GM21447 (cell line): ENCODE measurements around the gene IGFL3.
"Not testable (repeated sequence)": the region's sequence is repeated elsewhere in the genome, so short reads cannot be mapped to it uniquely, and the experiment has no call there.

Experiments used
- ATAC-seq: cut with Tn5 transposase; IDR thresholded peaks from one replicate; pipeline ENCODE4 v1.9.1; 2021; ENCODE audit not compliant: unreplicated experiment

Gene IGFL3

GRCh38 chr19:46126086-46126580, 1.6 kb upstream of the IGFL3 start:
- no peak for ATAC-seq

GRCh38 chr19:46125447-46125846, 959 bp upstream of the IGFL3 start:
- no peak for ATAC-seq

DNA sequence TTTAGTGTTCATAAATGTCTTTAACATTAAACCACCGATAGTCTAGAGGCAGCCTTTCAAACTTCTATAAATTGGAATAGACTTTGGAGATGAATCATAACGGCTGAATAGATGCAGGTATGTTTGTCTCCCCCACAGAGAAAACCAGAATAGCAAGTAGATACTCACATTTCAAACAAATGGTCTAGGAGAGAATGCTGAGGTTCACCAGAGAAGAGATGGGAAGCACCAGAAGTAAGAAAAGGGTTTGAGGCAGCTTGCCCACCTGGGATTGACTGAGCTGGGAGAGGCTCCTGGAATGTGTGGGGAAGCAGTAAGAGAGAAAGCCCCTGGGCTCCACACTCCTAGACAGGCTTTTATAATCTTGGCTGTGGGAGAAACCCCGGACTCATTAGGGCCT, 6.4 kb downstream of the IGFL3 start:
- ATAC-seq, result no peak

DNA sequence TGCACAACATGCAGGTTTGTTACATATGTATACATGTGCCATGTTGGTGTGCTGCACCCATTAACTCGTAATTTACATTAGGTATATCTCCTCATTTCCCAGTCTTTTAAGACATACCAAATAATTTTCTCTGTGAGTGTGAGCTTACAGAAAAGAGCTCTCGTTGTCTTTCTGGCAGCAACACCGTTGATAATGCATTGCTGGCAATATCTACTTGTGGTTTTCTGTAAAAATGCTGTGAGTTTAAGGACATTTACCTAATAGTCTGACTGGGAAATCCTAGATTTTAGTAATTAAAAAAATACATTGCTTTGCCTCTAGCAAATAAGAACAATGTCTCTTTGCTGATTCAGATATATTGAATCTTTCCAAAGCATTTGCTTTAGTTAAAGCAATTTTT, 8.4 kb downstream of the IGFL3 start:
- ATAC-seq, result no peak

DNA sequence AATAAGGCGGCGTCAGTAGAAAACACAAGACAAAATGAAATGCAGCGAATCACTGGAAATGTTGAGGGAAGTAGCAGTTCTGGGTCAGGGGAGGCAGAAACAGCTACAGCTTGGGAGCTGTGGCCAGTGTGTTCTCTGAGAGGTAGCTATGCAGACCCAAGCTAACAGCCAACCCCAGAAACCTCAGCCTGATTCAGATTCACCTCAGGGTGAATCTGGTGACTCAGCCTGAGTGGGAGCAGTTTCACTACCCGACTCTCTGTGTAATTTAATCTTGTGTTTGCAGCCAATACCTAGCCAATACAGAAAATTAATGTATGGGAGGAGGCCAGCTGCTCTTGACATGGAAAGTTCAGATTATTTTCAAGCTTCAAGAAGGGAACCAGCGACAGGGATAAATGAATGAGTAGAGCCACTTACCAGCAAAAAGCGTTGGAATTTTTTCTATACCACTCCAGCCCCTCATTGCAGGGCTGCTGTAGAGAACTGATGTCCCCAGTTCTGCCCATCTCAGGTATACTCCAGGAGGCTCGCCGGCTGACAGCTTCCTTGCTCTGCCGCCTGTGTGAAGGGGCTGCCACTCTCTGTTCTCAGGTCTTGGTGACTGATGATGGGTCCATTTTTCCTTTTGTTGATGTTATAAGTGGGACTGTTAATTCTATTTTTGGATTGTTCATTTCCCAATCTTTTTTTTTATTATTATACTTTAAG, 8.9 kb downstream of the IGFL3 start:
- no peak for ATAC-seq

GRCh38 chr19:46113726-46114125, 10.8 kb downstream of the IGFL3 start:
- ATAC-seq, result no peak

GRCh38 chr19:46112527-46112926, 12.0 kb downstream of the IGFL3 start:
- ATAC-seq, result no peak

DNA sequence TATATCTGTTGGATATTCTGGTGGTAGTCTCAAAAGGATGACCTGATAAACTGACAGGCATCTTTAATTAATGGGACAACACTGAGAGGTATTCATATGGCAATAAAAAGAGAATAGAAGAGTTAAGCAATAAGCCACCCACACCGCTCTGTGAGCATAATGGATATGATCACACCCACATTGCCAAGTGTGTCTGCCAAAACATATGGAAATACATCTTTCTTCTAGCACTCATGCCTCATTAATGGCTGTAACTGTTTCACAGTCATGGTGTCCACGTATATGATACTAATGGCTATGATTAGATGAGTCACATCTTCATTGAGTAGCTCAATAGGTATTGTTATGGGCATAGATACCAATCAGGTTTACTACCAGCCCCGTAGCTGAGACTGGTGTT, 13.1 kb downstream of the IGFL3 start:
- no peak for ATAC-seq

DNA sequence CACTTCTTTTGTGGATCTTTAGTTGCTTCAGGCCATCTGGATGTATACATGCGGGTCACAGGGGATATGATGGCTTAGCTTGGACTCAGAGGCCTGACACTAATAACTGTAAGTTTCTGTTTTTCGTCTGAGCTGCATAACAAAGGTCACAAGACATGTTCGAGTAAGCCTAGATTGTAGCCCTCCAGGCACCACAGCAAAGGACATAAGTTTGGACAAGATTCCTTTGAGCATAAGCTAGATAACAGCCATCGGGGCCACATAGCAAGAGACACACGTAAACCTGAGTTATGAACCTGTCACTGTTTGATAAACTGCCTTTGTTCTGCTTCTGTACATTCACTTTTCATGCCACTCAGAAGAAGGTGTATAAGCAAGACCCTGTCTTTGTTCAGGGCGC, 14.6 kb downstream of the IGFL3 start:
- no peak for ATAC-seq

DNA sequence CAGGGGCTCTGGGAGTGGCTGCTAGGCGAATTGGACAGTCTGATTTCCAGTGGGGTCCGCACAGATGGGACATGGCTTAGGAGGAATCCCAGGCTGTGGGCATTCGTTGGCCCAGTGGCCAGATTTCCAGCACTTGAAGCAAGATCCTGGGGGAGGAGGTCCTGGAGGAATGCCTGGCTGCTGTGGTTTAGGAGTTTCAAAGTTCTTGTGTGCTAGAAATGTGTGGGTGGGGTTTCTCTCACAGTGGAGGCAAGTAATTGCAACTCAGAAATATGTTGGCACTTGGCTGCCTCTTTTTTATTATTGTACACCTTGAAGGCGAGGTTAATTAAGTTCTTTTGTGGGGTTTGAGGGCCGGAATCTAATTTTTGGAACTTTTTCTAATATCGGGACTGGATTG, 17.1 kb downstream of the IGFL3 start:
- no peak for ATAC-seq

DNA sequence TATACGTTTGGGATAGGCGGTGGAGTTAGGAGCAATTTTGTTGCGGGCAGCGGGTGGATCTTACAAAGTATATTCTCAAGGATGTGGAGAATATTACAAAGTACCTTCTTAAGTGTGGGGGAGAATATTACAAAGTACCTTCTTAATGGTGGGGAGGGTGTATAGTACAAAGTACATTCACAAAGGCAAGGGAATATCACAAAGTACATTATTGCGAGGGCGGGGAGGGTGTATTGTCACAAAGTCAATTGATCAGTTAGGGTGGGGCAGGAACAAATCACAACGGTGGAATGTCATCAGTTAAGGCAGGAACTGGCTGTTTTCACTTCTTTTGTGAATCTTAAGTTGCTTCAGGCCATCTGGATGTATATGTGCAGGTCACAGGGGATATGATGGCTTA, 22.2 kb downstream of the IGFL3 start:
- not testable (repeated sequence) for ATAC-seq

DNA sequence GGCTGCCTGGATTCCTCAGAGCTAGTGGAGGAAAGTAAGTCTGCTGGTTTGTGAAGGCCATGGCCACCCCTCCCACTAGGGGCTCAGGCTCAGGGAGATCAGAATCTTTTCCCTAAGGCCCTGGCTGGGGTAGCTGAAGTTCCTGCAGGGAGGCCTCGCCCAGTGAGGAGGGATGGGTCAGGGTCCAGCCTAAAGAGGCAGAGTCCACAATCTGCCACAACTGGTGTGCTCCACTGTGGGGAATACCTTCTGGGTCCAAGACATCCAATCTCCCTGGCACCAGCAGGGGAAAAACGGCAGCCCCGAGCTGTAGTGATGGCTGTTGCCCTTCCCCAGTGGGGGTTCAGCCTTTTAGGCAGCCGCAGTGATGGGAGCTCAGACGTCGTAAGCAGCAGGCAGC, 23.2 kb downstream of the IGFL3 start:
- no peak for ATAC-seq

DNA sequence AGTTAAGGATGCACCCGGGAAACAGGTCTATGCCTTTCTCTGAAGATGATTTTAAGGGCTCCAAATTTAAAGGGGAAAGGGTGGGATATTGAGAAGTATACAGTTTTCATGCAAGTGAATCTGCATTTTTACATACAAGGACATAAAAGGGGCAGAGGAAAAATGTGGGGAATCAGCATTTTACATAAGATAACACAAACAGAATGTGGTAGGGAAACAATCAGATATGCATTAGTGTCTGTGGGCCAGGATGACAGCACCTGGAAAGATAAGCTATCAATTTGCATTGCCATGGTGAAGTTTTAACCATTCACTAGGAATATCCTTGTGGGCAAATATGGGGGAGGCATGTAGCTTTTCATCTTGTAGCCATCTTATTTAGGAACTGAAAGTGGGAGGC, 24.1 kb downstream of the IGFL3 start:
- no peak for ATAC-seq

GRCh38 chr19:46090444-46090843, 34.0 kb downstream of the IGFL3 start:
- no peak for ATAC-seq

- ATAC-seq, result no peak
Measured at GRCh38 chr19:46089432-46089831, 35.1 kb downstream of the IGFL3 start.

- no peak for ATAC-seq
Measured at GRCh38 chr19:46088101-46088500, 36.4 kb downstream of the IGFL3 start.

DNA sequence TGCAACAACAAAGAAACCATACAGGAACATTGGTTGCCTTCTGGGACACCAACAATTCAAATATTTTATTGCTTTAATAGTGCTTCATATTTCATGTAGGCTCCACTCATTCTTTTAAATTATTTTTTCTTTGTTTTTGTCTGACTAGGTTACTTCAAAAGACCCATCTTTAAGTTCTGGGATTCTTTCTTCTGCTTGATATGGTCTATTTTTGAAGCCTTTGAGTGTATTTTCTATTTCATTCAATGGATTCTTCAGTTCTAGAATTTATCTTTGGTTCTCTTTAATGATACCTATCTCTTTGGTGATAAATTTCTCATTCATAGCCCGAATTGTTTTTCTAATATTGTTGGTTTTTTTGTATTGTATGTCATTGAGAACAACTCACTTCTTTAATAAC, 38.6 kb downstream of the IGFL3 start:
- no peak for ATAC-seq

DNA sequence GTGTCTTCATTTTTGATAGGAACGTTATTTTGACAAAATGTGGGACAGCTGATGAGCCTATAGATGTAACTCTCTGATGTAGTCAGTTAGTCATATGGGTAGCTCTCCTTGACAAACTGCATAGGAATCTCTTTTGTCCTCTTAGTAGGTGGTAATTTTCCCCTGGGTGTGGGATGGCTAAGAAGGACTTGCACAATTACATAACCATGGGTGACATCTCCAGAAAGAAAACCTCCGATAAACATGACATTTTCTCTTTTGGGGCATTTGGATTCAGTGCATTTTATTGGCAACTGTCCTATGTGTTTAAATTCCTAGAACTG, 41.8 kb downstream of the IGFL3 start:
- no peak for ATAC-seq

- ATAC-seq, result no peak
Measured at GRCh38 chr19:46081928-46082727, 42.4 kb downstream of the IGFL3 start.

GRCh38 chr19:46080561-46080960, 43.9 kb downstream of the IGFL3 start:
- ATAC-seq, result no peak

DNA sequence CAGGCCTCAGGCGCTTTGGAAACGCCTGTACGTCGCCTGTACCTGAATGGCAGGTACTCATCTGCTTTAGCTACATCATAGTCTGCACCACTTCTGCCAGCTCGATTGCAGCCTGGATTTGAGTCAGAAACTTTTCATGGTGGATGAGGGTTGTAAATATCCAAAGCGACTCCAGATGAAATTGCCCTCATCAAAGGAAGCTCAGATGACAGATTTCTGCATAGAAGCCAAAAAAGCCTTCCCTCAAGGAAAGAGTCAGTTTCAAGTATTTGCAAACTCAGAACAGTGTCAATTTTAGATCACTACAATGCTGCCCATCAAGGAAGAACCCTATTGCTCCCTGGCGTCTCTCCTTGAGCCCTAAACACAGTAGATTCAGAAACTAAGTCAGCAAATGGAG, 44.9 kb downstream of the IGFL3 start:
- ATAC-seq, result no peak

DNA sequence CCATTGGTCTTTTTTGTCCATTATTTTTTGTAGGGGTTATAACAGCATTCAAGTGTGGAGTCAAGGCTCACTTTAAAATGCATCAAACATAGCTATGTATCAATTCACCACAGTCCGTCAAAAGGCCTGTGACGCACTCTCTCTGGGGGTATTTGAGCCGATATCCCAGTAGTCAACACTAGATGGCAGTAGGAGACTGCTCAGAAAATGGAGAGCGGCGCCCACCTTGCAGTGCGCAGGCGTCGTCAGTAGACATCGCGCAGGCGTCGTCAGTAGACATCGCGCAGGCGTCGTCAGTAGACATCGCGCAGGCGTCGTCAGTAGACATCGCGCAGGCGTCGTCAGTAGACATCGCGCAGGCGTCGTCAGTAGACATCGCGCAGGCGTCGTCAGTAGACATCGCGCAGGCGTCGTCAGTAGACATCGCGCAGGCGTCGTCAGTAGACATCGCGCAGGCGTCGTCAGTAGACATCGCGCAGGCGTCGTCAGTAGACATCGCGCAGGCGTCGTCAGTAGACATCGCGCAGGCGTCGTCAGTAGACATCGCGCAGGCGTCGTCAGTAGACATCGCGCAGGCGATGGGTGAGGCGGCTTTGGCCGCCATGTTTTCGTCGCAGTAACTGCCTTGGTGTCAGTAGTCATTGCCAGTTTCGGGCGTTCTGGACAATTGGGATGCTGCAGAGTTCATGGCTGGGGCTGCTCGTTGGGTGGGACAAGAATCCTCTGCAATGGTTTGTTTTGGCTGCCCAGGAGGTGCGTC, 45.7 kb downstream of the IGFL3 start:
- ATAC-seq, result not testable (repeated sequence)
